K562 (cell line): Measurements from ENCODE around the gene NUMB. TPM values are rescaled to one million over a fixed set of nuclear protein-coding genes. Genes with fewer than 3 reads are reported as not detected.

ENCODE experiments used
- ATAC-seq: fragments of 200-7000 bp; cut with Tn5 transposase; 3 replicates; pipeline ENCODE4 v1.9.1; 2020; ENCODE audit warnings: moderate library complexity
- BruUV-seq: library from RNA; stranded (reverse); fragments of 400-500 nt; replicated peaks from 2 replicates; lab custom pipeline; 2021; lab: Mats Ljungman, UMichigan
- CTCF ChIA-PET: fragments of 300-600 bp; formaldehyde crosslinking; extraction: SDS; loops from one replicate; lab custom pipeline; 2021; ENCODE audit warnings: low intra/inter-chr PET ratio; lab: Yijun Ruan, JAX
- POLR2A ChIA-PET: fragments of 300-600, 350-650 bp; sonication (Branson Sonifier 250); formaldehyde crosslinking; extraction: SDS; loops from one replicate; lab custom pipeline; 2021; ENCODE audit warnings: antibody characterized with exemption, inconsistent platforms; lab: Yijun Ruan, JAX
- DNase-seq, 4 experiments: peaks; one replicate each; pipeline versions ENCODE4 v3.0.0 to v3.0.0-alpha.2; 2011 to 2018; ENCODE audit warnings: low spot score in 3 of 4, mixed read lengths in 3 of 4; ENCODE audit errors: extremely low read depth in 1 of 4
- FAIRE-seq: peaks from 2 replicates; lab custom pipeline; 2011; peaks lifted over from hg19 to GRCh38; lab: Jason Lieb, UNC
- H2AFZ ChIP-seq: 2 replicates; pipeline ENCODE4 v1.6.0; 2011; ENCODE audit warnings: low read depth, low read length, control low read depth, inconsistent platforms
- H3K27ac ChIP-seq: fragments of 200-600 bp; 3 replicates; pipeline ENCODE4 v1.8.0; 2011; ENCODE audit warnings: low read depth, mild to moderate bottlenecking, control low read depth, inconsistent platforms, low read length, moderate library complexity, mixed read lengths; ENCODE audit errors: extremely low read depth
- H3K27me3 ChIP-seq, 2 experiments: fragments of 300-600 bp in 1 of 2; 2 replicates in 1 of 2; 3 replicates in 1 of 2; pipeline versions ENCODE4 v1.6.0 to v1.8.0; 2011; ENCODE audit warnings: inconsistent platforms in 2 of 2, low read length in 2 of 2, mild to moderate bottlenecking in 1 of 2, mixed read lengths in 1 of 2, moderate library complexity in 1 of 2; ENCODE audit not compliant: control insufficient read depth in 2 of 2, insufficient read depth in 2 of 2
- H3K36me3 ChIP-seq: fragments of 300-600 bp; 3 replicates; pipeline ENCODE4 v1.8.0; 2011; ENCODE audit warnings: mild to moderate bottlenecking, low read length, inconsistent platforms; ENCODE audit not compliant: control insufficient read depth, insufficient read depth
- H3K4me1 ChIP-seq, 2 experiments: fragments of 200-600 bp in 1 of 2; replicated peaks in 1 of 2; 2 replicates in 1 of 2; 3 replicates in 1 of 2; pipeline versions ENCODE4 v1.5.1 to v1.8.0; 2011; ENCODE audit warnings: inconsistent platforms in 2 of 2, low read length in 2 of 2, mild to moderate bottlenecking in 1 of 2, mixed read lengths in 1 of 2, moderate library complexity in 1 of 2; ENCODE audit not compliant: control insufficient read depth in 2 of 2, insufficient read depth in 2 of 2
- H3K4me2 ChIP-seq: 2 replicates; pipeline ENCODE4 v1.6.1; 2011; ENCODE audit warnings: low read length, control low read depth, inconsistent platforms, mixed read lengths; ENCODE audit not compliant: insufficient read depth
- H3K4me3 ChIP-seq: fragments of 200-600 bp; sonication (generic), shearing (Covaris generic); 2 replicates; pipeline ENCODE4 v1.5.1; 2016; ENCODE audit warnings: control low read depth, inconsistent platforms
- H3K79me2 ChIP-seq: fragments of 200-600 bp; 3 replicates; pipeline ENCODE4 v1.8.0; 2011; ENCODE audit warnings: low read length, inconsistent platforms; ENCODE audit not compliant: control insufficient read depth, insufficient read depth
- H3K9ac ChIP-seq, 2 experiments: 2 replicates each; pipeline versions ENCODE4 v1.6.0 to v1.6.1; 2011; ENCODE audit warnings: low read depth in 2 of 2, low read length in 2 of 2, control low read depth in 1 of 2, inconsistent platforms in 1 of 2, mild to moderate bottlenecking in 1 of 2, mixed read lengths in 1 of 2; ENCODE audit not compliant: insufficient read depth in 1 of 2
- H3K9me1 ChIP-seq: one replicate; pipeline ENCODE4 v1.6.0; 2011; ENCODE audit warnings: inconsistent platforms, mild to moderate bottlenecking, low read length, moderate library complexity; ENCODE audit not compliant: control insufficient read depth, insufficient read depth
- H3K9me3 ChIP-seq: replicated peaks from 2 replicates; pipeline ENCODE4 v1.5.1; 2011; ENCODE audit warnings: low read depth, low read length, inconsistent platforms; ENCODE audit not compliant: control insufficient read depth, insufficient read depth
- H4K20me1 ChIP-seq: replicated peaks from 2 replicates; pipeline ENCODE4 v1.6.1; 2011; ENCODE audit warnings: low read length, inconsistent platforms, mixed read lengths; ENCODE audit not compliant: control insufficient read depth, insufficient read depth
- CBFA2T3 ChIP-seq: fragments of 450-650 bp; IDR thresholded peaks from 2 replicates; pipeline ENCODE4 v1.6.1; 2017
- E2F6 ChIP-seq, 2 experiments: IDR thresholded peaks; 2 replicates each; pipeline ENCODE4 v1.6.1; 2011; ENCODE audit warnings: borderline replicate concordance in 1 of 2, control low read depth in 1 of 2, low read depth in 1 of 2, low read length in 1 of 2, mild to moderate bottlenecking in 1 of 2, mixed read lengths in 1 of 2, moderate library complexity in 1 of 2; ENCODE audit not compliant: insufficient read depth in 1 of 2, insufficient read length in 1 of 2, poor library complexity in 1 of 2, severe bottlenecking in 1 of 2; ENCODE audit errors: extremely low read depth in 1 of 2
- MAFG ChIP-seq: fragments of 450-650 bp; conservative IDR thresholded peaks from 2 replicates; pipeline ENCODE4 v1.6.1; 2016; ENCODE audit warnings: missing genetic modification characterization, missing compliant biosample characterization
- MBD2 ChIP-seq: sonication (generic); IDR thresholded peaks from 2 replicates; pipeline ENCODE4 v1.6.1; 2016; ENCODE audit warnings: low read depth, borderline replicate concordance
- MCM7 ChIP-seq, 2 experiments: fragments of 450-650 bp; IDR thresholded peaks; 2 replicates each; pipeline ENCODE4 v1.6.1; 2016 to 2018
- RAD51 ChIP-seq: fragments of 450-650 bp; IDR thresholded peaks from 2 replicates; pipeline ENCODE4 v1.7.1; 2016; ENCODE audit warnings: low read depth, mild to moderate bottlenecking, borderline replicate concordance
- STAT5B ChIP-seq: fragments of 250-450 bp; sonication (Bioruptor Pico); IDR thresholded peaks from 2 replicates; pipeline ENCODE4 v1.8.0; 2021; ENCODE audit warnings: mild to moderate bottlenecking, inconsistent platforms
- TRIM25 ChIP-seq: fragments of 450-650 bp; IDR thresholded peaks from 2 replicates; pipeline ENCODE4 v1.7.0; 2016; ENCODE audit warnings: borderline replicate concordance
- ZNF121 ChIP-seq: sonication (generic); formaldehyde crosslinking; conservative IDR thresholded peaks from 2 replicates; pipeline ENCODE4 v1.8.0; 2022; ENCODE audit warnings: missing genetic modification reagents
- ZNF165 ChIP-seq: fragments of 250-450 bp; sonication (Bioruptor Pico); IDR thresholded peaks from 2 replicates; pipeline ENCODE4 v1.4.0; 2020; ENCODE audit warnings: borderline replicate concordance
- ZNF175 ChIP-seq: fragments of 200-800 bp; sonication (Bioruptor generic); IDR thresholded peaks from 2 replicates; pipeline ENCODE4 v1.6.1; 2016; ENCODE audit warnings: low read depth, mild to moderate bottlenecking, missing genetic modification characterization, missing compliant biosample characterization
- ZNF239 ChIP-seq: fragments of 250-450 bp; sonication (Bioruptor Pico); IDR thresholded peaks from 2 replicates; pipeline ENCODE4 v1.4.0; 2020; ENCODE audit warnings: mild to moderate bottlenecking
- ZNF431 ChIP-seq: sonication (generic); formaldehyde crosslinking; IDR thresholded peaks from 2 replicates; pipeline ENCODE4 v1.8.0; 2022; ENCODE audit warnings: mild to moderate bottlenecking, missing genetic modification reagents
- ZNF445 ChIP-seq: fragments of 250-450 bp; sonication (Bioruptor Pico); IDR thresholded peaks from 2 replicates; pipeline ENCODE4 v1.4.0; 2020; ENCODE audit warnings: low read depth, mild to moderate bottlenecking, moderate library complexity
- ZNF512 ChIP-seq: IDR thresholded peaks from 2 replicates; pipeline ENCODE4 v1.6.1; 2016; ENCODE audit warnings: missing genetic modification characterization, missing compliant biosample characterization
- WGBS: fragments of 100-300 bp; shearing (Covaris generic); methylation state at CpG from one replicate; pipeline ENCODE4 v1.1.6; 2016; ENCODE audit warnings: low coverage, mixed read lengths; ENCODE audit not compliant: insufficient coverage; ENCODE audit errors: missing lambda C conversion rate; 5-methylcytosine and 5-hydroxymethylcytosine counted together
- in situ Hi-C: fragments of 300-500 bp; cut with MboI; formaldehyde crosslinking; loops from 4 replicates; pipeline ENCODE4 v1.15.0; 2018; ENCODE audit warnings: inconsistent platforms, mixed read lengths
- intact Hi-C: fragments of 100-400 bp; cut with micrococcal nuclease; formaldehyde crosslinking; loops from 2 replicates; pipeline ENCODE4 v1.14.2; 2022
- polyA plus RNA-seq, 8 experiments: library from polyadenylated mRNA; depleted of rRNA in 4 of 8; stranded (reverse) in 5 of 8; unstranded in 3 of 8; fragments of >200 nt; fragmentation: Nextera tagmentation in 2 of 8; fragmentation: Illumina TruSeq in 1 of 8; extraction: Ambion mirVana in 2 of 8; extraction: Trizol in 1 of 8; gene quantifications; 2 replicates each; pipeline versions ENCODE4 v1.2.1 to v1.2.3, GENCODE V29; 2011 to 2014; ENCODE audit warnings: inconsistent platforms in 1 of 8, missing spikeins in 1 of 8
- total RNA-seq, 7 experiments: library from RNA; depleted of rRNA in 6 of 7; stranded (reverse); fragments of >200 nt in 6 of 7; fragmentation: Illumina TruSeq in 2 of 7; extraction: Trizol in 2 of 7; gene quantifications; 2 replicates each; pipeline versions ENCODE4 v1.2.1 to v1.2.3, GENCODE V29; 2011 to 2021; ENCODE audit warnings: low replicate concordance in 1 of 7
- TF ChIP-seq, protein P1 (sequence below), 2 experiments: fragments of 150-350 bp in 1 of 2; IDR thresholded peaks; 2 replicates each; pipeline ENCODE4 v1.6.1; 2012 to 2016; ENCODE audit warnings: low read depth in 2 of 2, low read length in 2 of 2, mild to moderate bottlenecking in 1 of 2, moderate library complexity in 1 of 2

Gene NUMB
- total and polyA plus RNA-seq, 9 of the 15 experiments (the other 6 are each of a cell fraction or from before 2014, with no cell fraction given) = 13.5 to 54.0 (median 32.3) TPM

GRCh38 chr14:73478684-73479083 lies 20.3 kb upstream of the NUMB start:
- DNase-seq (no peak), ATAC-seq (no peak), FAIRE-seq (no peak)
- H3K9me3 ChIP-seq = no peaks in the 10 kb centered on the region
- no peaks in the 10 kb centered on the region; a peak in 1 of 5 replicates for H3K4me1 ChIP-seq
- H3K9ac ChIP-seq = no peak overlapping the region
- no peak for TF ChIP-seq E2F6 (IDR thresholded peaks at IDR 0.05; ENCODE audit: borderline replicate concordance in 1 of 2, extremely low read depth in 1 of 2, insufficient read depth in 1 of 2, insufficient read length in 1 of 2, low read depth in 1 of 2, low read length in 1 of 2, poor library complexity in 1 of 2, severe bottlenecking in 1 of 2)
- TF ChIP-seq ZNF239 = no peak
- TF ChIP-seq MBD2 = no peak
- TF ChIP-seq, protein P1, sequence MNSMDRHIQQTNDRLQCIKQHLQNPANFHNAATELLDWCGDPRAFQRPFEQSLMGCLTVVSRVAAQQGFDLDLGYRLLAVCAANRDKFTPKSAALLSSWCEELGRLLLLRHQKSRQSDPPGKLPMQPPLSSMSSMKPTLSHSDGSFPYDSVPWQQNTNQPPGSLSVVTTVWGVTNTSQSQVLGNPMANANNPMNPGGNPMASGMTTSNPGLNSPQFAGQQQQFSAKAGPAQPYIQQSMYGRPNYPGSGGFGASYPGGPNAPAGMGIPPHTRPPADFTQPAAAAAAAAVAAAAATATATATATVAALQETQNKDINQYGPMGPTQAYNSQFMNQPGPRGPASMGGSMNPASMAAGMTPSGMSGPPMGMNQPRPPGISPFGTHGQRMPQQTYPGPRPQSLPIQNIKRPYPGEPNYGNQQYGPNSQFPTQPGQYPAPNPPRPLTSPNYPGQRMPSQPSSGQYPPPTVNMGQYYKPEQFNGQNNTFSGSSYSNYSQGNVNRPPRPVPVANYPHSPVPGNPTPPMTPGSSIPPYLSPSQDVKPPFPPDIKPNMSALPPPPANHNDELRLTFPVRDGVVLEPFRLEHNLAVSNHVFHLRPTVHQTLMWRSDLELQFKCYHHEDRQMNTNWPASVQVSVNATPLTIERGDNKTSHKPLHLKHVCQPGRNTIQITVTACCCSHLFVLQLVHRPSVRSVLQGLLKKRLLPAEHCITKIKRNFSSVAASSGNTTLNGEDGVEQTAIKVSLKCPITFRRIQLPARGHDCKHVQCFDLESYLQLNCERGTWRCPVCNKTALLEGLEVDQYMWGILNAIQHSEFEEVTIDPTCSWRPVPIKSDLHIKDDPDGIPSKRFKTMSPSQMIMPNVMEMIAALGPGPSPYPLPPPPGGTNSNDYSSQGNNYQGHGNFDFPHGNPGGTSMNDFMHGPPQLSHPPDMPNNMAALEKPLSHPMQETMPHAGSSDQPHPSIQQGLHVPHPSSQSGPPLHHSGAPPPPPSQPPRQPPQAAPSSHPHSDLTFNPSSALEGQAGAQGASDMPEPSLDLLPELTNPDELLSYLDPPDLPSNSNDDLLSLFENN (IDR thresholded peaks at IDR 0.05; ENCODE audit: low read depth in 2 of 2, low read length in 2 of 2) = no peak
- no peak for TF ChIP-seq ZNF445 (CRISPR knock-in tag)
- TF ChIP-seq ZNF175 (CRISPR knock-in tag) = no peak
- no peak for TF ChIP-seq ZNF512 (tag)
- no peak for TF ChIP-seq ZNF165 (CRISPR knock-in tag)
- TF ChIP-seq ZNF121 (CRISPR knock-in tag) = no peak
- no peak for TF ChIP-seq ZNF431 (CRISPR knock-in tag)
- TF ChIP-seq CBFA2T3 = no peak
- no peak for TF ChIP-seq STAT5B (CRISPR knock-in tag)
- TF ChIP-seq MAFG (tag) = no peak
- TF ChIP-seq RAD51 = no peak
- TF ChIP-seq TRIM25 = no peak
- no peak for TF ChIP-seq MCM7 (IDR thresholded peaks at IDR 0.05)
- no peaks in the 10 kb centered on the region for H3K79me2 ChIP-seq
- H2AFZ ChIP-seq = peak overlapping the region; percentile 37
- intact Hi-C loops (loop anchor here (10.0 kb wide), 1 partner anchor 964 kb away; no protein-coding TSS in a partner anchor), in situ Hi-C loops (loop anchor here (10.0 kb wide), 1 partner anchor 314 kb away; no protein-coding TSS in a partner anchor)
- H3K4me3 ChIP-seq = no peak overlapping the region
- no peaks in the 10 kb centered on the region for H4K20me1 ChIP-seq
- H3K27ac ChIP-seq = no peak overlapping the region
- H3K4me2 ChIP-seq = no peak overlapping the region
- no TSS peak for BruUV-seq
- H3K36me3 ChIP-seq = no peaks in the 10 kb centered on the region
- CTCF ChIA-PET = no interaction called here
- H3K9me1 ChIP-seq = no peaks in the 10 kb centered on the region
- POLR2A ChIA-PET = no interaction called here
- H3K27me3 ChIP-seq = no peaks in the 10 kb centered on the region
- WGBS = 20% methylated on average over 5 of the region's 15 CpGs
